Limb (tissue), 2 donors: ENCODE results near the gene FAM13A.
"Not testable (repeated sequence)": the region's sequence is repeated elsewhere in the genome, so short reads cannot be mapped to it uniquely, and the experiment has no call there.

Experiments
- DNase-seq, 2 donors: peaks; one replicate each; pipeline ENCODE4 v3.0.0-alpha.2; 2016; ENCODE audit errors: extremely low spot score in 2 of 2

The FAM13A gene

GRCh38 chr4:89056953-89057398 lies at the start of gene FAM13A:
TSS of gene FAM13A (minus strand) at chr4:89057185. CDS start at chr4:89056964, 221 bp downstream.
- DNase-seq: peak; percentile 82 to 98

- no peak for DNase-seq
These were observed 48.7 kb upstream of the FAM13A start for GRCh38 chr4:89105726-89106125.

GRCh38 chr4:89101256-89102161 lies 44.5 kb upstream of the FAM13A start:
- no peak for DNase-seq

- DNase-seq: no peak
These were observed 43.9 kb upstream of the FAM13A start for GRCh38 chr4:89100853-89101252.

- no peak for DNase-seq
These were observed 42.5 kb upstream of the FAM13A start for GRCh38 chr4:89099471-89099870.

- DNase-seq: no peak
These were observed 42.0 kb upstream of the FAM13A start for GRCh38 chr4:89099034-89099433.

- no peak for DNase-seq
These were observed 21.3 kb upstream of the FAM13A start for GRCh38 chr4:89078300-89078699.

GRCh38 chr4:89077761-89078160 lies 20.8 kb upstream of the FAM13A start:
- DNase-seq: no peak

GRCh38 chr4:89072921-89073320 lies 15.9 kb upstream of the FAM13A start:
- DNase-seq: no peak

- DNase-seq: no peak
These were observed 14.3 kb upstream of the FAM13A start for GRCh38 chr4:89071311-89071710.

- DNase-seq: no peak
These were observed 13.1 kb upstream of the FAM13A start for GRCh38 chr4:89070041-89070440.

GRCh38 chr4:89069481-89069880 lies 12.5 kb upstream of the FAM13A start:
- DNase-seq: no peak

GRCh38 chr4:89067417-89067816 lies 10.4 kb upstream of the FAM13A start:
- DNase-seq: no peak

GRCh38 chr4:89064848-89065247 lies 7.9 kb upstream of the FAM13A start:
- no peak for DNase-seq

- not testable (repeated sequence) for DNase-seq
These were observed 859 bp upstream of the FAM13A start for GRCh38 chr4:89057844-89058243.

- DNase-seq: no peak
These were observed 563 bp downstream of the FAM13A start for GRCh38 chr4:89056292-89056952.

- DNase-seq: no peak
These were observed 1.6 kb downstream of the FAM13A start for GRCh38 chr4:89055157-89056080.

GRCh38 chr4:89054627-89055026 lies 2.4 kb downstream of the FAM13A start:
- no peak for DNase-seq

- DNase-seq: no peak
These were observed 7.1 kb downstream of the FAM13A start for GRCh38 chr4:89049853-89050252.

- DNase-seq: no peak
These were observed 7.9 kb downstream of the FAM13A start for GRCh38 chr4:89048906-89049601.
